Activated naive CD8-positive, alpha-beta T cell treated with anti-CD3 and anti-CD28 coated beads, Interleukin-2, amount 50 U/mL, for 24 hours (primary cell): ENCODE data around the gene HEG1.

Source experiments
- ATAC-seq: fragments of 150-1000 bp; cut with Tn5 transposase; one replicate; pipeline ENCODE4 v1.10.0; 2021
- DNase-seq: peaks from one replicate; pipeline ENCODE4 v3.0.0; 2021
- H3K27ac Mint-ChIP-seq: one replicate; pipeline ENCODE4 v1.8.0; 2021; ENCODE audit warnings: mild to moderate bottlenecking, mixed read lengths
- H3K27me3 Mint-ChIP-seq: one replicate; pipeline ENCODE4 v1.8.0; 2021; ENCODE audit warnings: mixed read lengths
- H3K36me3 Mint-ChIP-seq: one replicate; pipeline ENCODE4 v1.8.0; 2021; ENCODE audit warnings: low read depth, mixed read lengths
- H3K4me1 Mint-ChIP-seq: one replicate; pipeline ENCODE4 v1.8.0; 2021; ENCODE audit warnings: mixed read lengths
- H3K4me3 Mint-ChIP-seq: one replicate; pipeline ENCODE4 v1.8.0; 2021; ENCODE audit warnings: mild to moderate bottlenecking, moderate library complexity, mixed read lengths
- H3K9me3 Mint-ChIP-seq: one replicate; pipeline ENCODE4 v1.8.0; 2021; ENCODE audit warnings: mixed read lengths

HEG1 gene

GRCh38 chr3:125078951-125079674 is 23.3 kb upstream of the HEG1 start:
- H3K27ac Mint-ChIP-seq = no peak overlapping the region
- H3K4me1 Mint-ChIP-seq = peaks cover 5% of the 10 kb centered on the region

GRCh38 chr3:125077864-125078263 is 22.1 kb upstream of the HEG1 start:
- DNase-seq (no peak), ATAC-seq (no peak)
- Mint-ChIP-seq H3K36me3 (no peaks in the 10 kb centered on the region), H3K9me3 (no peaks in the 10 kb centered on the region), H3K27me3 (peaks cover 8% of the 10 kb centered on the region), H3K4me1 (peaks cover 5% of the 10 kb centered on the region), H3K27ac (no peak overlapping the region), H3K4me3 (no peak overlapping the region)

More at GRCh38 chr3:125078951-125079674, 23.3 kb upstream of the HEG1 start:
- no peak for DNase-seq
- H3K27me3 Mint-ChIP-seq = peaks cover 8% of the 10 kb centered on the region
- H3K4me3 Mint-ChIP-seq = no peak overlapping the region
- no peaks in the 10 kb centered on the region for H3K9me3 Mint-ChIP-seq
- ATAC-seq = no peak
- no peaks in the 10 kb centered on the region for H3K36me3 Mint-ChIP-seq

- peaks cover 5% of the 10 kb centered on the region for H3K4me1 Mint-ChIP-seq
- H3K9me3 Mint-ChIP-seq = no peaks in the 10 kb centered on the region
- no peaks in the 10 kb centered on the region for H3K36me3 Mint-ChIP-seq
- no peak for DNase-seq
- H3K4me3 Mint-ChIP-seq = no peak overlapping the region
- no peak overlapping the region for H3K27ac Mint-ChIP-seq
- ATAC-seq = no peak
- H3K27me3 Mint-ChIP-seq = peaks cover 6% of the 10 kb centered on the region
These were observed 20.7 kb upstream of the HEG1 start for GRCh38 chr3:125076464-125076863.

- DNase-seq (no peak), ATAC-seq (no peak)
- Mint-ChIP-seq H3K4me3 (no peak overlapping the region), H3K9me3 (no peaks in the 10 kb centered on the region), H3K4me1 (peaks cover 5% of the 10 kb centered on the region), H3K36me3 (no peaks in the 10 kb centered on the region), H3K27me3 (peaks cover 6% of the 10 kb centered on the region), H3K27ac (no peak overlapping the region)
These were observed 19.9 kb upstream of the HEG1 start for GRCh38 chr3:125075738-125076137.

- Mint-ChIP-seq H3K27me3 (peaks cover 6% of the 10 kb centered on the region), H3K9me3 (no peaks in the 10 kb centered on the region), H3K4me1 (peaks cover 15% of the 10 kb centered on the region), H3K4me3 (no peak overlapping the region), H3K27ac (no peak overlapping the region), H3K36me3 (no peaks in the 10 kb centered on the region)
- DNase-seq = no peak
- no peak for ATAC-seq
These were observed 17.7 kb upstream of the HEG1 start for GRCh38 chr3:125073390-125073905.

GRCh38 chr3:125072749-125073389 is 17.1 kb upstream of the HEG1 start:
- H3K4me3 Mint-ChIP-seq = no peak overlapping the region
- H3K9me3 Mint-ChIP-seq = no peaks in the 10 kb centered on the region
- H3K27me3 Mint-ChIP-seq = peaks cover 6% of the 10 kb centered on the region
- ATAC-seq = no peak
- H3K4me1 Mint-ChIP-seq = peaks cover 10% of the 10 kb centered on the region
- no peak overlapping the region for H3K27ac Mint-ChIP-seq
- H3K36me3 Mint-ChIP-seq = no peaks in the 10 kb centered on the region
- DNase-seq = no peak

- H3K27ac Mint-ChIP-seq = no peak overlapping the region
These were observed 16.5 kb upstream of the HEG1 start for GRCh38 chr3:125072301-125072700.

GRCh38 chr3:125069968-125070745 is 14.4 kb upstream of the HEG1 start:
- Mint-ChIP-seq H3K27ac (no peak overlapping the region), H3K4me3 (no peak overlapping the region)
- no peak for ATAC-seq

More at GRCh38 chr3:125072301-125072700, 16.5 kb upstream of the HEG1 start:
- Mint-ChIP-seq H3K9me3 (no peaks in the 10 kb centered on the region), H3K36me3 (no peaks in the 10 kb centered on the region), H3K4me1 (peaks cover 10% of the 10 kb centered on the region), H3K27me3 (peaks cover 3% of the 10 kb centered on the region), H3K4me3 (no peak overlapping the region)
- DNase-seq (no peak), ATAC-seq (no peak)

GRCh38 chr3:125069452-125069851 is 13.7 kb upstream of the HEG1 start:
- DNase-seq (no peak), ATAC-seq (no peak)
- Mint-ChIP-seq H3K27me3 (peaks cover 2% of the 10 kb centered on the region), H3K4me3 (no peak overlapping the region), H3K4me1 (peaks cover 10% of the 10 kb centered on the region), H3K9me3 (no peaks in the 10 kb centered on the region), H3K36me3 (no peaks in the 10 kb centered on the region), H3K27ac (no peak overlapping the region)

More at GRCh38 chr3:125069968-125070745, 14.4 kb upstream of the HEG1 start:
- Mint-ChIP-seq H3K9me3 (no peaks in the 10 kb centered on the region), H3K4me1 (peaks cover 10% of the 10 kb centered on the region), H3K27me3 (no peaks in the 10 kb centered on the region), H3K36me3 (no peaks in the 10 kb centered on the region)
- no peak for DNase-seq

GRCh38 chr3:125068265-125068664 is 12.5 kb upstream of the HEG1 start:
- Mint-ChIP-seq H3K9me3 (no peaks in the 10 kb centered on the region), H3K4me1 (peaks cover 10% of the 10 kb centered on the region), H3K36me3 (no peaks in the 10 kb centered on the region), H3K27ac (no peak overlapping the region), H3K4me3 (no peak overlapping the region), H3K27me3 (peaks cover 8% of the 10 kb centered on the region)
- no peak for DNase-seq
- no peak for ATAC-seq

GRCh38 chr3:125067225-125067624 is 11.4 kb upstream of the HEG1 start:
- Mint-ChIP-seq H3K9me3 (no peaks in the 10 kb centered on the region), H3K27ac (no peak overlapping the region), H3K4me3 (no peak overlapping the region), H3K4me1 (peaks cover 10% of the 10 kb centered on the region), H3K27me3 (peaks cover 11% of the 10 kb centered on the region), H3K36me3 (no peaks in the 10 kb centered on the region)
- no peak for ATAC-seq
- DNase-seq = no peak

- Mint-ChIP-seq H3K9me3 (no peaks in the 10 kb centered on the region), H3K4me1 (no peaks in the 10 kb centered on the region), H3K36me3 (no peaks in the 10 kb centered on the region), H3K4me3 (no peak overlapping the region), H3K27ac (no peak overlapping the region), H3K27me3 (peaks cover 28% of the 10 kb centered on the region)
- ATAC-seq = no peak
- no peak for DNase-seq
These were observed 7.3 kb upstream of the HEG1 start for GRCh38 chr3:125062904-125063618.

GRCh38 chr3:125061646-125062045 is 5.8 kb upstream of the HEG1 start:
- Mint-ChIP-seq H3K9me3 (no peaks in the 10 kb centered on the region), H3K36me3 (no peaks in the 10 kb centered on the region), H3K27me3 (peaks cover 31% of the 10 kb centered on the region), H3K4me3 (no peak overlapping the region), H3K27ac (no peak overlapping the region), H3K4me1 (peaks cover 4% of the 10 kb centered on the region)
- no peak for ATAC-seq
- DNase-seq = no peak

GRCh38 chr3:125061170-125061569 is 5.4 kb upstream of the HEG1 start:
- Mint-ChIP-seq H3K4me1 (peaks cover 7% of the 10 kb centered on the region), H3K27me3 (peaks cover 31% of the 10 kb centered on the region), H3K36me3 (no peaks in the 10 kb centered on the region), H3K27ac (no peak overlapping the region), H3K4me3 (no peak overlapping the region), H3K9me3 (no peaks in the 10 kb centered on the region)
- ATAC-seq = no peak
- no peak for DNase-seq
